ENCODE data around the gene PLD1.
A peak's percentile ranks its signal among the peaks of the same experiment; 100 is the strongest.

Gene PLD1

DNA sequence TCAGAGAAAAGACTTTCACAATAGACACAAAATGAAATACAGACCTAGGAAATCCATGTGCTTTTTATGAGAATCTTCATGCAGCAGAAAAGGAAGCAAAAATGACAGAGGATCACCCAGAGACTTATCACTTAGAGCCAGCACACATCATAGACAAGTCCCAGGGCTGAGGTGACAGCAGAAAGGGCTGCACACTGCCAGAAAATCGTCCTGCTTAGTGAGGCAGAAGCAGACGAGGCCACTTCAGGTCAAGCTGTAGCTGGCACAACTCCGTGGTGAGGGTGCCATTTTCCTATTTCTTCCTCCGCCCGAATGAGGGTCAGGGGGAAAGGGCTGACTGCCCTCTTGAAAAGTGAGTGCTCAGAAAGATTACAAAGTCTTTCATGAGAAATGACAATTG, 254.1 kb downstream of the PLD1 start:
- POLR2A ChIA-PET, result no interaction called here
- CTCF ChIA-PET, result no interaction called here
- no peaks in the 10 kb centered on the region for H3K27me3 ChIP-seq (replicated peaks in 2 of 5; ENCODE audit: control insufficient read depth in 4 of 5, insufficient read depth in 5 of 5, low read length in 4 of 5)
- peak in 2 of 3 donors; percentile 16 to 39 for DNase-seq
- peaks cover 0 to 9% (median 3%) of the 10 kb centered on the region in 4 experiments for H3K4me1 ChIP-seq (ENCODE audit: control extremely low read depth in 1 of 4, control insufficient read depth in 4 of 4, insufficient read depth in 4 of 4, low read length in 3 of 4)
- no peaks in the 10 kb centered on the region for H3K36me3 ChIP-seq (ENCODE audit: control insufficient read depth in 4 of 4, insufficient read depth in 4 of 4, low read length in 3 of 4)
- H3K27ac ChIP-seq (ENCODE audit: insufficient read depth in 1 of 2, low read depth in 1 of 2, low read length in 2 of 2, poor library complexity in 1 of 2, severe bottlenecking in 2 of 2), result no peak overlapping the region
- H3K4me3 ChIP-seq (ENCODE audit: control insufficient read depth in 1 of 7, extremely low read depth in 1 of 7, insufficient read depth in 4 of 7, low read depth in 2 of 7, low read length in 6 of 7), result no peak overlapping the region
- 68% methylated on average over 5 of the region's 5 CpGs for WGBS (ENCODE audit: insufficient coverage)
- peaks cover 0 to 2% (median 0%) of the 10 kb centered on the region in 5 experiments for H3K9me3 ChIP-seq (ENCODE audit: control extremely low read depth in 1 of 5, control insufficient read depth in 4 of 5, insufficient read depth in 2 of 5, low read depth in 1 of 5, low read length in 4 of 5)

DNA sequence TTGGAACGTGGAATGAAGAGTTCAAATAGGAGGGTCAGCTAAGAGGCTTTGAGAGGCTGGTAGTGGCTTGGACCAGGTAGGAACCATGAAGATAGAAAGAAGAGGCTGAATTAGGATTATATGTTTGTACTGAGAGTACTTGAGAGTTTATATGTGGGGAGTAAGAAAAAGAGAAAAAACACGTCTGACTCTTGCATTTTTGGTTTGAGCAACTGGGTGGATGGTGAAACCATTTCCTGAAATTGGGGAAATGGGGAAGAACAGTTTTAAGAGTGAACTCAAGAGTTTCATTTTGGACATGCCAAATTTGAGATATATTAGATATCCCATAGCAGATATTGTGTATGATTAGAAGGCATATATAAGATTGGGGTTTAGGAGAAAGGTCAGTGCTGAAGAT, 257.2 kb downstream of the PLD1 start:
- peak in 2 of 3 donors; percentile 33 to 41 for DNase-seq
- no peak overlapping the region for H3K27ac ChIP-seq (ENCODE audit: insufficient read depth in 1 of 2, low read depth in 1 of 2, low read length in 2 of 2, poor library complexity in 1 of 2, severe bottlenecking in 2 of 2)
- H3K36me3 ChIP-seq (ENCODE audit: control insufficient read depth in 4 of 4, insufficient read depth in 4 of 4, low read length in 3 of 4), result no peaks in the 10 kb centered on the region
- ChIA-PET POLR2A (interaction anchor here (0.5 kb wide), 1 partner anchor 469 kb away, joined by 3 read pairs; no protein-coding TSS in a partner anchor), CTCF (interaction anchor here (1.5 kb wide), 1 partner anchor 13 kb away, joined by 4 read pairs; no protein-coding TSS in a partner anchor)
- H3K9me3 ChIP-seq (ENCODE audit: control extremely low read depth in 1 of 5, control insufficient read depth in 4 of 5, insufficient read depth in 2 of 5, low read depth in 1 of 5, low read length in 4 of 5), result peaks cover 0 to 2% (median 0%) of the 10 kb centered on the region in 5 experiments
- no peak overlapping the region for H3K4me3 ChIP-seq (ENCODE audit: control insufficient read depth in 1 of 7, extremely low read depth in 1 of 7, insufficient read depth in 4 of 7, low read depth in 2 of 7, low read length in 6 of 7)
- no peaks in the 10 kb centered on the region for H3K27me3 ChIP-seq (replicated peaks in 2 of 5; ENCODE audit: control insufficient read depth in 4 of 5, insufficient read depth in 5 of 5, low read length in 4 of 5)
- peaks cover 0 to 14% (median 3%) of the 10 kb centered on the region in 4 experiments for H3K4me1 ChIP-seq (ENCODE audit: control extremely low read depth in 1 of 4, control insufficient read depth in 4 of 4, insufficient read depth in 4 of 4, low read length in 3 of 4)
- WGBS (ENCODE audit: insufficient coverage), result 47% methylated on average over 2 of the region's 2 CpGs

DNA sequence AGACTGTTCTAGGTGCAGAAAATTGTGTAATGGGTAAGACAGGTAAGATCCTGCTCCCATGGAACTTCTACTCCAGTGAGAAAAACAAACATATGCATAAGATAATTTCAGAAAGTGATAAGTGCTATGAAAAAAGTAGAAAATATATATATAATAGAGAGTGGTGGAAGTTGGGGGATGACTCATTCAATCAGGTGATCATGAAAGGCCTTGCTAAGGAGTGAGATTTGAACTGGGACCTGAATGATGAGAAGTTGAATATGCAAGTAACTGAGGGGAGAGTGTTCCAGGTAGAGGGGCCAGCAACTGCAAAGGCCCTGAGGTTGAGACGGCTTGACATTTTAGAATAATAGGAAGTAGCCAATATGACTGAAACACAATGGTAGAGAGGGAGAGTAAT, 257.8 kb downstream of the PLD1 start:
- 86% methylated on average over 1 of the region's 1 CpG for WGBS (ENCODE audit: insufficient coverage)
- Histone ChIP-seq H3K27ac (ENCODE audit: insufficient read depth in 1 of 2, low read depth in 1 of 2, low read length in 2 of 2, poor library complexity in 1 of 2, severe bottlenecking in 2 of 2) (no peak overlapping the region), H3K36me3 (ENCODE audit: control insufficient read depth in 4 of 4, insufficient read depth in 4 of 4, low read length in 3 of 4) (no peaks in the 10 kb centered on the region), H3K4me1 (ENCODE audit: control extremely low read depth in 1 of 4, control insufficient read depth in 4 of 4, insufficient read depth in 4 of 4, low read length in 3 of 4) (peaks cover 0 to 14% (median 3%) of the 10 kb centered on the region in 4 experiments), H3K4me3 (ENCODE audit: control insufficient read depth in 1 of 7, extremely low read depth in 1 of 7, insufficient read depth in 4 of 7, low read depth in 2 of 7, low read length in 6 of 7) (no peak overlapping the region), H3K9me3 (ENCODE audit: control extremely low read depth in 1 of 5, control insufficient read depth in 4 of 5, insufficient read depth in 2 of 5, low read depth in 1 of 5, low read length in 4 of 5) (peaks cover 0 to 2% (median 0%) of the 10 kb centered on the region in 5 experiments), H3K27me3 (replicated peaks in 2 of 5; ENCODE audit: control insufficient read depth in 4 of 5, insufficient read depth in 5 of 5, low read length in 4 of 5) (no peaks in the 10 kb centered on the region)
- ChIA-PET CTCF (interaction anchor here (1.5 kb wide), 1 partner anchor 13 kb away, joined by 4 read pairs; no protein-coding TSS in a partner anchor), POLR2A (interaction anchor here (0.5 kb wide), 1 partner anchor 469 kb away, joined by 3 read pairs; no protein-coding TSS in a partner anchor)
- DNase-seq, result no peak

DNA sequence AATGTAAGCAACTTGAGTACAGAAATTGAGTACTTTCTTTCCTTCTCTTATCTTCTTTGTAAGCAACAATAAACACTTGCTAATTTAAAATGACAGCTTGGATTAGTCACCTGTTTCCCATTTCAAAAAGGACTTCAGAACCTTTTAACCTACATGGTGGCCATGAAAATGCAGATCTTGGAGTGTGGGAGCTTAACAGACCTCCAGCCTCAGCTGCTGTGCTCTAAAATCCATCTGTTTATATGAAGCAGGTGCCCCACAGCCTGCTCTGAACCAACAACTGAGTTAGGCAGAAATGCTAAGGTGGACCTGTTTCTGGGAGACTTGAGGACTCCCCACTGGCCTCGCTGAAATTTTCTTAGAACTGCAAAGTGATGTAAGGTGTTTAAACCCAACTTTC, 259.0 kb downstream of the PLD1 start:
- 86% methylated on average over 1 of the region's 1 CpG for WGBS (ENCODE audit: insufficient coverage)
- POLR2A ChIA-PET, result no interaction called here
- Histone ChIP-seq H3K4me3 (ENCODE audit: control insufficient read depth in 1 of 7, extremely low read depth in 1 of 7, insufficient read depth in 4 of 7, low read depth in 2 of 7, low read length in 6 of 7) (no peak overlapping the region), H3K27ac (ENCODE audit: insufficient read depth in 1 of 2, low read depth in 1 of 2, low read length in 2 of 2, poor library complexity in 1 of 2, severe bottlenecking in 2 of 2) (no peak overlapping the region), H3K36me3 (ENCODE audit: control insufficient read depth in 4 of 4, insufficient read depth in 4 of 4, low read length in 3 of 4) (no peaks in the 10 kb centered on the region), H3K27me3 (replicated peaks in 2 of 5; ENCODE audit: control insufficient read depth in 4 of 5, insufficient read depth in 5 of 5, low read length in 4 of 5) (no peaks in the 10 kb centered on the region), H3K4me1 (ENCODE audit: control extremely low read depth in 1 of 4, control insufficient read depth in 4 of 4, insufficient read depth in 4 of 4, low read length in 3 of 4) (peaks cover 0 to 14% (median 3%) of the 10 kb centered on the region in 4 experiments), H3K9me3 (ENCODE audit: control extremely low read depth in 1 of 5, control insufficient read depth in 4 of 5, insufficient read depth in 2 of 5, low read depth in 1 of 5, low read length in 4 of 5) (peaks cover 0 to 2% (median 0%) of the 10 kb centered on the region in 5 experiments)
- DNase-seq, result no peak
- CTCF ChIA-PET, result no interaction called here

Data from common myeloid progenitor, CD34-positive (primary cell).